Fibroblast of lung (primary cell): ENCODE results near the gene KPNA1.

Source experiments
- EZH2 ChIP-seq: IDR thresholded peaks from 2 replicates; pipeline ENCODE4 v1.5.1; 2012; ENCODE audit warnings: low read length, control low read depth, mild to moderate bottlenecking; ENCODE audit errors: missing control alignments
- TF ChIP-seq, protein P1 (sequence below), 2 donors: IDR thresholded peaks in 1 of 2; conservative IDR thresholded peaks in 1 of 2; 1 replicate in 1 of 2; 2 replicates in 1 of 2; pipeline ENCODE4 v1.5.1; 2011 to 2012; ENCODE audit warnings: low read length in 2 of 2, control low read depth in 1 of 2, inconsistent platforms in 1 of 2, low read depth in 1 of 2, mild to moderate bottlenecking in 1 of 2

- TF ChIP-seq, protein P1, sequence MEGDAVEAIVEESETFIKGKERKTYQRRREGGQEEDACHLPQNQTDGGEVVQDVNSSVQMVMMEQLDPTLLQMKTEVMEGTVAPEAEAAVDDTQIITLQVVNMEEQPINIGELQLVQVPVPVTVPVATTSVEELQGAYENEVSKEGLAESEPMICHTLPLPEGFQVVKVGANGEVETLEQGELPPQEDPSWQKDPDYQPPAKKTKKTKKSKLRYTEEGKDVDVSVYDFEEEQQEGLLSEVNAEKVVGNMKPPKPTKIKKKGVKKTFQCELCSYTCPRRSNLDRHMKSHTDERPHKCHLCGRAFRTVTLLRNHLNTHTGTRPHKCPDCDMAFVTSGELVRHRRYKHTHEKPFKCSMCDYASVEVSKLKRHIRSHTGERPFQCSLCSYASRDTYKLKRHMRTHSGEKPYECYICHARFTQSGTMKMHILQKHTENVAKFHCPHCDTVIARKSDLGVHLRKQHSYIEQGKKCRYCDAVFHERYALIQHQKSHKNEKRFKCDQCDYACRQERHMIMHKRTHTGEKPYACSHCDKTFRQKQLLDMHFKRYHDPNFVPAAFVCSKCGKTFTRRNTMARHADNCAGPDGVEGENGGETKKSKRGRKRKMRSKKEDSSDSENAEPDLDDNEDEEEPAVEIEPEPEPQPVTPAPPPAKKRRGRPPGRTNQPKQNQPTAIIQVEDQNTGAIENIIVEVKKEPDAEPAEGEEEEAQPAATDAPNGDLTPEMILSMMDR (conservative IDR thresholded peaks at IDR 0.05 in 1 of 2, IDR thresholded peaks at IDR 0.05 in 1 of 2; ENCODE audit: low read depth in 1 of 2, low read length in 2 of 2) = no peak
- TF ChIP-seq EZH2 = no peak
Observed at GRCh38 chr3:122398920-122399319, 115.8 kb downstream of the KPNA1 start.
